ENCODE data around the gene MAPK4. TPM values are rescaled to one million over a fixed set of nuclear protein-coding genes. Genes with fewer than 3 reads are reported as not detected.

MAPK4 gene
- total RNA-seq, 1 donor from 2014 or later = 3.1 TPM

DNA sequence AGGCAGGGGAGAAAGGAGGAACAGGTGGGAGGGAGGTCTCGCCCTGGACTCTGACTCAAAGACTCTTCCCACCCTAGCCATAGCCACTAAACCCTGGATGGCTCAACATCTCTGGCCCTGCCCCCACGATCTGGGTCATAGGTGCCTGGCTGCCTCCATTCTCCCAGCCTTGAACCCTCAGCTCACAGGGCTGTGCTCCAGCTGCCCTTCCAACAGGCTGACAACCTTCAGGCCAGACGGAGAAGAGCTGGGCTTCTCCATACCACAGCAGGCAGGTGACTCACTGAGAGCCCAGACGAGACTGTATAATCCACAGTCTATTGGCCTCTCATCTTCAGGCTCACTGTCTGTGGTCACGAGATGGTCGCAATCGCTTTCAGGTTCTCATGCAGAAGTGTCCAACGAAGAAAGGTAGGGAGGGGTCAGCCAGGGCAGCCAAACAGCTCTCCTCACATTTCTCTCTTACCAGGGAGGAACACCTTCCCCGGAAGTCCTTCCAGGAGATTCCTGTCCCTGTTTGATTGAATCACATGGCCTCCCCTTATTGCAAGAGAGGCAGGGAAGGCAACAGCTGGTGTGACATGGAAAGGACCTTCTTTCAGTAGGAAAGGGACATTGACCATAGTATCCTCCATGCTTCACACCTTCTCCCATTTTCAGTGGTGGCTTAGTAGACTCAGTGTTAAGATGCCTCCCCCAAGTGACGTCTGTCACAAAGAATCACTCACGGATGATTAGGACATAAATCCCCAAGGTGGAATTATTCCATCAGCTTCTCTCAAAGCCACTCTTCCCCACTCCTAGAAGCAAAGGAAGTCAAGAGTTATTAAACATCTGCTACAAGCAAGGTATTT is 159.8 kb downstream of the MAPK4 start:
- DNase-seq (ENCODE audit: low read depth) = no peak
- Histone ChIP-seq H3K4me3 (ENCODE audit: low read depth, low read length) (no peak overlapping the region), H3K36me3 (ENCODE audit: control insufficient read depth, insufficient read depth, low read length) (no peaks in the 10 kb centered on the region), H3K27me3 (ENCODE audit: control insufficient read depth, insufficient read depth, low read length) (no peaks in the 10 kb centered on the region)
- TF ChIP-seq, protein P1, sequence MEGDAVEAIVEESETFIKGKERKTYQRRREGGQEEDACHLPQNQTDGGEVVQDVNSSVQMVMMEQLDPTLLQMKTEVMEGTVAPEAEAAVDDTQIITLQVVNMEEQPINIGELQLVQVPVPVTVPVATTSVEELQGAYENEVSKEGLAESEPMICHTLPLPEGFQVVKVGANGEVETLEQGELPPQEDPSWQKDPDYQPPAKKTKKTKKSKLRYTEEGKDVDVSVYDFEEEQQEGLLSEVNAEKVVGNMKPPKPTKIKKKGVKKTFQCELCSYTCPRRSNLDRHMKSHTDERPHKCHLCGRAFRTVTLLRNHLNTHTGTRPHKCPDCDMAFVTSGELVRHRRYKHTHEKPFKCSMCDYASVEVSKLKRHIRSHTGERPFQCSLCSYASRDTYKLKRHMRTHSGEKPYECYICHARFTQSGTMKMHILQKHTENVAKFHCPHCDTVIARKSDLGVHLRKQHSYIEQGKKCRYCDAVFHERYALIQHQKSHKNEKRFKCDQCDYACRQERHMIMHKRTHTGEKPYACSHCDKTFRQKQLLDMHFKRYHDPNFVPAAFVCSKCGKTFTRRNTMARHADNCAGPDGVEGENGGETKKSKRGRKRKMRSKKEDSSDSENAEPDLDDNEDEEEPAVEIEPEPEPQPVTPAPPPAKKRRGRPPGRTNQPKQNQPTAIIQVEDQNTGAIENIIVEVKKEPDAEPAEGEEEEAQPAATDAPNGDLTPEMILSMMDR (IDR thresholded peaks at IDR 0.05; ENCODE audit: insufficient read depth, low read length, poor library complexity, severe bottlenecking) = no peak

DNA sequence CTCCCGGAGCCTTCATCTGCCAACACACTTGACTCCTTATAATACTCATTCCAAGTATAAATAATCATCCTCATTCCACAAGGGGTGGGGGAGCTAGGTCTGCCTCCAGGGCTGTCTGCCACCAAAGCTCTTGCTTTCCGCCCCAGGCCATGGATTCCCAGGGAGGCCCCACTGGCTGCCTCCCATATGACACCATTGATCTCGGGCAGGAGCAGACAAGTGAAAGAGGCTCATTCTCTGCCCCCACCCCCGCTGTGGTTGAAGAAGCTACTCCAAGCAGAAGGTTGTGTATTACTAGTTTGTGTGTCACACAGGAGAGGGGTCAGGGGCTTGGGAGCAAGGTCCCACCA is 160.4 kb downstream of the MAPK4 start:
- H3K36me3 ChIP-seq (ENCODE audit: control insufficient read depth, insufficient read depth, low read length) = no peaks in the 10 kb centered on the region
- no peak for DNase-seq (ENCODE audit: low read depth)
- H3K4me3 ChIP-seq (ENCODE audit: low read depth, low read length) = no peak overlapping the region
- TF ChIP-seq, protein P1 (IDR thresholded peaks at IDR 0.05; ENCODE audit: insufficient read depth, low read length, poor library complexity, severe bottlenecking) = no peak
- H3K27me3 ChIP-seq (ENCODE audit: control insufficient read depth, insufficient read depth, low read length) = no peaks in the 10 kb centered on the region

DNA sequence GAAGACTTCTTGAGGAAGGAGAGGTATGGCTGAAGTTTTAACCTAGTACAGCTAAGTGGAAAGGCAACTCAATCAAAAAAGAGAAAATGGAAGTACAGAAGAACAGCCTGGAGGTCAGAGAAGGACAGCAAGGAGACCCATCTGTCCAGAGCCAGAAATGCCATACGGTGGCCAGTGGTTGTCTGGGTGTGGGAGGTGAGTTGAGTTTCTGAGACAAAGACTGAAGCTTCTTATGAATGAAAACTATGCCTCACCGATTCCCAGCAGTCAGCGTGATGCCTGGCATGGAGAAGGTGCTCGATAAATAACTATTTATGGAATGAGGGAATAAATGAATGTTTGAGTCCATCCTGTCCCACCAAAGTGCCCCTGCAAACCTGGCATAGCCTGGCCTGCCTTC is 161.1 kb downstream of the MAPK4 start:
- H3K36me3 ChIP-seq (ENCODE audit: control insufficient read depth, insufficient read depth, low read length) = no peaks in the 10 kb centered on the region
- H3K4me3 ChIP-seq (ENCODE audit: low read depth, low read length) = no peak overlapping the region
- TF ChIP-seq, protein P1 (IDR thresholded peaks at IDR 0.05; ENCODE audit: insufficient read depth, low read length, poor library complexity, severe bottlenecking) = no peak
- no peak for DNase-seq (ENCODE audit: low read depth)
- no peaks in the 10 kb centered on the region for H3K27me3 ChIP-seq (ENCODE audit: control insufficient read depth, insufficient read depth, low read length)

DNA sequence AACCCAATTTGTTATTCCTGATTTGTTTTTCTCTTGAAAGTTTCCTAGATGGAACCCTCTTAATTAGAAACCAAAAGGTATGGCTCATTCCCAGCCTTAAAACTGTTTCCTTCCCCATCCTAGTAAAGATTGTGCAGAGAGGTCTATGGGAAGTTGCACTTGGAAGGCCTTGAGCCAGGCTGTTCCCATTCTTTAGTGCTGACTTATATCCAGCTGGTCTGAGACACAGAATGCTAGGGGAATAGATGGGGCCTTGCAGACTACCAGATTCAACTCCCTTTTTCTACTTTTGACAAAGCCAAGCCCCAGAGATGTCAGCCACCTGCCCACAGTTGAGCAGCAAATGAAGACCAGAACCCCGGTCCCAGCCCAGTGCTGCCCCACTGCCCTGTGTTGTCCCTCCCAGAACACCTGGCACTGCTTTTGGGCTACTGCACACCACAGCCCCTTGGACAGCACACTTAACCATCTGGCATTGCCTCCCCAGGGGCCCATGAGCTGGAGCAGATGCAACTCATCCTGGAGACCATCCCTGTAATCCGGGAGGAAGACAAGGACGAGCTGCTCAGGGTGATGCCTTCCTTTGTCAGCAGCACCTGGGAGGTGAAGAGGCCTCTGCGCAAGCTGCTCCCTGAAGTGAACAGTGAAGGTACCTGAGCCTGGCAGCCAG is 161.7 kb downstream of the MAPK4 start:
- Histone ChIP-seq H3K4me3 (ENCODE audit: low read depth, low read length) (no peak overlapping the region), H3K27me3 (ENCODE audit: control insufficient read depth, insufficient read depth, low read length) (no peaks in the 10 kb centered on the region), H3K36me3 (ENCODE audit: control insufficient read depth, insufficient read depth, low read length) (no peaks in the 10 kb centered on the region)
- TF ChIP-seq, protein P1 (IDR thresholded peaks at IDR 0.05; ENCODE audit: insufficient read depth, low read length, poor library complexity, severe bottlenecking) = no peak
- no peak for DNase-seq (ENCODE audit: low read depth)

DNA sequence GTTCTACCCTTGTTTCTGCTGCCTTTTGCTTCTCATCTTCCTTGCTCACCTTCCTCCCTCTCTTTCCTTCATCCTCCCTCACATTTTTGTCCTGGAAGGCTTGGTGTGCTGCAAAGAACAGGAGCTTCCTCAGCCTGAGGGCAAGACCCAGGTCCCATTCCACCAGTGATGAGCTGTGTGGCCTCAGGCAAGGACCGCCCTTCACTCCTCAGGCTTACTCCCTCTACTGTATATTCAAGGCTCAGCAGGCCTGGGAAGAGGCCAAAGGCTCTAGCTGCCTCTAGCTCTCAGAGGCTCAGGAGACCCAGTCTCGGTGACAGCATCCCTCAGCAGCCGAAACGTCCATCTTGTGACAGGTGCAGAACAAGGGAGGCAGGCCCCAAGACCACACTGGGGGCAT is 162.4 kb downstream of the MAPK4 start:
- Histone ChIP-seq H3K4me3 (ENCODE audit: low read depth, low read length) (no peak overlapping the region), H3K27me3 (ENCODE audit: control insufficient read depth, insufficient read depth, low read length) (no peaks in the 10 kb centered on the region), H3K36me3 (ENCODE audit: control insufficient read depth, insufficient read depth, low read length) (no peaks in the 10 kb centered on the region)
- DNase-seq (ENCODE audit: low read depth) = no peak
- TF ChIP-seq, protein P1 (IDR thresholded peaks at IDR 0.05; ENCODE audit: insufficient read depth, low read length, poor library complexity, severe bottlenecking) = no peak
